Measurements from ENCODE around the gene CISD3. TPM values are rescaled to one million over a fixed set of nuclear protein-coding genes. Genes with fewer than 3 reads are reported as not detected.

The CISD3 gene
- total and polyA plus RNA-seq, 11 donors = 21.2 to 80.3 (median 65.1) TPM

DNA sequence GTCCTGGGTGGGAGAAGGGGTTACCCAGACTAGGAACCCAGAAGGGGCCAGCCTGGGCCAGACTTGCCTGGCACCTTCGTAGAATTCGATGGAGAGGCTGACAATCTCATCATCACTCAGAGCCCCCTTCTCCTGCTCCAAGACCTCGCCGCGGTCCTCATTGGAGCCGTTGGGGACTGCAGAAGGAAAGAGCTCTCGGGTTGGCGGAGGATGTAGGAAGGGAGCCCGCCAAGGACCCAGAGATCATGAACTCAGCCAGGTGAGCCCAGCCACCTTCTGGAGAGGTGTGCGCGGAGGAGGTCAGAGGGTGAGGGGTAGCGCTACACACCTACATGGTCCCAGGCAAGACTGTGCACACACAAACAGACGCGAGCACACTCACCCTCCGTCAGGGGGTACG, 8.5 kb downstream of the CISD3 start:
- Histone ChIP-seq H3K36me3 (peaks cover 0 to 57% (median 41%) of the 10 kb centered on the region in 9 donors), H3K9me3 (no peaks in the 10 kb centered on the region), H3K4me1 (peaks cover 5 to 59% (median 41%) of the 10 kb centered on the region in 12 donors), H3K4me3 (no peak overlapping the region), H3K27ac (no peak overlapping the region), H3K27me3 (no peaks in the 10 kb centered on the region)
- intact Hi-C loops (cut with DNase I) = loop anchor here in 3 of 10 donors (5.0 to 10.0 kb wide), 2 partner anchors 61 to 274 kb away; no protein-coding TSS in a partner anchor
- ATAC-seq = no peak
- TF ChIP-seq POLR2A (IDR thresholded peaks at IDR 0.05) = no peak
- DNase-seq = no peak
- WGBS, 4 donors = 94 to 96% (median 95%) methylated on average over 14 to 16 of the region's 16 CpGs

DNA sequence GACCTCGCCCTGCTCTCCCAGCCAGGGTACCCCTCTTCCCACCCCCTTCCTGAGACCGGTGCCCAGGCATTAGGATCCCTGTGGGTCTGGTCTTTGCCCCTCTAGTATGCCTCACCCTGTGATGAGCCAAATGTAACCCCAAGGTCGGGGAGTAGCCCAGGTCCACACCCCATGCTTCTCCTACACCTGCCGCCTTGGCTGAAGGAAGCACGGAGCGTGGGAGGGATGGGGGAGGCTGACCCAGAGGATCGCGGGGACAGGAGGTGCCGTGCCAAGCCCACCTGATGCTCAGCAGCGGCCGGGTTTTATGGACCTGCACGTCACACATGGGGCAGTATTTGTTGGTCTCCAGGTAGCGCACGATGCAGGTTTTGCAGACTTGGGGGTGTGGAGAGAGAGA, 9.2 kb downstream of the CISD3 start:
- ATAC-seq (no peak), DNase-seq (no peak)
- no peaks in the 10 kb centered on the region for H3K27me3 ChIP-seq
- H3K4me3 ChIP-seq = no peak overlapping the region
- H3K9me3 ChIP-seq = no peaks in the 10 kb centered on the region
- no peak overlapping the region for H3K27ac ChIP-seq
- no peak for TF ChIP-seq POLR2A (IDR thresholded peaks at IDR 0.05)
- TF ChIP-seq, protein P1, sequence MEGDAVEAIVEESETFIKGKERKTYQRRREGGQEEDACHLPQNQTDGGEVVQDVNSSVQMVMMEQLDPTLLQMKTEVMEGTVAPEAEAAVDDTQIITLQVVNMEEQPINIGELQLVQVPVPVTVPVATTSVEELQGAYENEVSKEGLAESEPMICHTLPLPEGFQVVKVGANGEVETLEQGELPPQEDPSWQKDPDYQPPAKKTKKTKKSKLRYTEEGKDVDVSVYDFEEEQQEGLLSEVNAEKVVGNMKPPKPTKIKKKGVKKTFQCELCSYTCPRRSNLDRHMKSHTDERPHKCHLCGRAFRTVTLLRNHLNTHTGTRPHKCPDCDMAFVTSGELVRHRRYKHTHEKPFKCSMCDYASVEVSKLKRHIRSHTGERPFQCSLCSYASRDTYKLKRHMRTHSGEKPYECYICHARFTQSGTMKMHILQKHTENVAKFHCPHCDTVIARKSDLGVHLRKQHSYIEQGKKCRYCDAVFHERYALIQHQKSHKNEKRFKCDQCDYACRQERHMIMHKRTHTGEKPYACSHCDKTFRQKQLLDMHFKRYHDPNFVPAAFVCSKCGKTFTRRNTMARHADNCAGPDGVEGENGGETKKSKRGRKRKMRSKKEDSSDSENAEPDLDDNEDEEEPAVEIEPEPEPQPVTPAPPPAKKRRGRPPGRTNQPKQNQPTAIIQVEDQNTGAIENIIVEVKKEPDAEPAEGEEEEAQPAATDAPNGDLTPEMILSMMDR (IDR thresholded peaks at IDR 0.05) = no peak
- peaks cover 0 to 52% (median 35%) of the 10 kb centered on the region in 9 donors for H3K36me3 ChIP-seq
- 82 to 90% (median 86%) methylated on average over 12 to 14 of the region's 14 CpGs for WGBS, 4 donors
- peaks cover 5 to 61% (median 44%) of the 10 kb centered on the region in 12 donors for H3K4me1 ChIP-seq
- intact Hi-C loops (cut with DNase I) = loop anchor here in 3 of 10 donors (5.0 to 10.0 kb wide), 2 partner anchors 62 to 275 kb away; no protein-coding TSS in a partner anchor

DNA sequence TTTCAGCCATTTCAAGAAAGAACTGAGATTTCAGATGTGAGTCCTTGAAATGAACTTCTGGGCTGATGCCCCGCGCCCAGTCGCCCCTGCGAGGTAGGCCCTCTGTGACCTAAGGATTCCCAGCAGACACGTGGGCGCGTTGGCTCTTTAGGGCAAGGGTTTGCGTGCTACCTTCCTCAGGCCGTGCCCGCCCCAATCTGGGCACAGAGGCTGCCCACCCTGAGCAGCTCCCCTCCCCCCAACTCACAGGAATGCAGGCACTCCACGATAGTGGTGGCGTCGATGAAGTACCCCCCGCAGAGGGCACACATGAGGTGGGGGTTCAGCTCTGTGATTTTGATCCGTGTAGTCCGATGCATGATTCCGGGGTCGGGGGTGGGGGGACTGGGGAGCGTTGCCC, 9.9 kb downstream of the CISD3 start:
- 89 to 91% (median 90%) methylated on average over 17 to 19 of the region's 19 CpGs for WGBS, 4 donors
- no peak for TF ChIP-seq POLR2A (IDR thresholded peaks at IDR 0.05)
- TF ChIP-seq, protein P1 (IDR thresholded peaks at IDR 0.05) = no peak
- Histone ChIP-seq H3K4me3 (no peak overlapping the region), H3K27ac (no peak overlapping the region), H3K27me3 (no peaks in the 10 kb centered on the region), H3K36me3 (peaks cover 0 to 46% (median 35%) of the 10 kb centered on the region in 9 donors), H3K9me3 (no peaks in the 10 kb centered on the region), H3K4me1 (peaks cover 5 to 59% (median 44%) of the 10 kb centered on the region in 12 donors)
- intact Hi-C loops (cut with DNase I) = loop anchor here in 1 of 10 donors (5.0 kb wide), 1 partner anchor 38 kb away; no protein-coding TSS in a partner anchor
- DNase-seq (no peak), ATAC-seq (no peak)

DNA sequence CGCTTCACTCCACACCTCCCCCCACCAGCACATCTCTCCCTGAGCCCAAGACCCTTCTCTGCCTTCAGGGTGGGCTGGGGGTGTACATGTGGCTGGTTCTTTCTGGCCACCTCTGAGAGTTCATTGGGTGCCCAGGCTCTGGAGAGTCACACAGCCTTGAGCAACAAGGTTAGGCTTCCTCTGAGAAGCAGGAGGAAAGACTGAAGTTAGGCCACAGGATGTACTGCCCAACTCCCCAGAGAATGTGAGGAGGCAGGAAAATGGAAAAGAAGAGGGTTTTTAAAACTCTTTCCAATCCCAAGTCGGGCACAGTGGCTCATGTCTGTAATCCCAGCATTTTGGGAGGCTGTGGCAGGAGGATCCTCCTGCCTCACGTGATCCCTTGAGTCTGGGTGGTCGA, 10.7 kb downstream of the CISD3 start:
- 68 to 80% (median 78%) methylated on average over 4 of the region's 4 CpGs for WGBS, 4 donors
- Histone ChIP-seq H3K27ac (peak overlapping the region in 6 of 12 donors; percentile 5 to 78 (median 72)), H3K27me3 (no peaks in the 10 kb centered on the region), H3K36me3 (peaks cover 0 to 43% (median 33%) of the 10 kb centered on the region in 9 donors), H3K9me3 (no peaks in the 10 kb centered on the region), H3K4me1 (peaks cover 5 to 59% (median 42%) of the 10 kb centered on the region in 12 donors), H3K4me3 (no peak overlapping the region)
- ATAC-seq (no peak), DNase-seq (no peak)
- intact Hi-C loops (cut with DNase I) = loop anchor here in 1 of 10 donors (5.0 kb wide), 1 partner anchor 39 kb away; no protein-coding TSS in a partner anchor
- TF ChIP-seq POLR2A (IDR thresholded peaks at IDR 0.05) = no peak

DNA sequence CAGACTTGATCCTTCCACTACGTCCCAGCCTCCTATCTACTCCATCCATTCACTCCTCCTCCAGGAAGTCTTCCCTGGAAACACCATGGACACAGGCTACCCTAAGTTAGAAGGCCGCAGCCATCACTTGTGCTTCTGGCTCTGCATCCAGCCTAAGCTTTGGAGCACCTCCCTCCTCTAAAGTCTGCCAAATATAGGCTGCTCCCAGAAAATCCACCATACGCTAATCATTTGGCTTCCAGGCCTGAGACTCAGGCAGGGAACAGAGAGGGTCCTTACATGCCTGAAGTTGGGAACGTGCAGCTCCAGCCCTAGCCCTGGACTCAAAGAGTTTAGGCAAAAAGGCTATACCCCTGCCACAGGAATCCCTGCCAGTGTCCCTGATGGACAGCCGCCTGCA, 11.3 kb downstream of the CISD3 start:
- Histone ChIP-seq H3K9me3 (no peaks in the 10 kb centered on the region), H3K4me1 (peaks cover 5 to 60% (median 44%) of the 10 kb centered on the region in 12 donors), H3K4me3 (no peak overlapping the region), H3K27ac (peak overlapping the region in 11 of 12 donors; percentile 32 to 90 (median 73)), H3K27me3 (no peaks in the 10 kb centered on the region), H3K36me3 (peaks cover 0 to 36% (median 30%) of the 10 kb centered on the region in 9 donors)
- 43 to 63% (median 54%) methylated on average over 4 to 5 of the region's 5 CpGs for WGBS, 4 donors
- peak in 2 of 4 donors; percentile 2 to 5 for ATAC-seq
- intact Hi-C loops (cut with DNase I) = loop anchor here in 1 of 10 donors (5.0 kb wide), 1 partner anchor 39 kb away; no protein-coding TSS in a partner anchor
- TF ChIP-seq POLR2A (IDR thresholded peaks at IDR 0.05) = no peak
- TF ChIP-seq, protein P1 (IDR thresholded peaks at IDR 0.05) = no peak
- no peak for DNase-seq

All from heart left ventricle (tissue), 16 donors.